GM12875 (cell line): ENCODE measurements around the gene CEACAM21.

Source experiments
- H3K4me3 ChIP-seq: one replicate; pipeline ENCODE4 v1.5.1; 2011; ENCODE audit warnings: low read depth, low read length, control low read depth
- TF ChIP-seq, protein P1 (sequence below): IDR thresholded peaks from 2 replicates; pipeline ENCODE4 v1.5.1; 2011; ENCODE audit warnings: low read depth, mild to moderate bottlenecking, control low read depth, inconsistent platforms, low read length, moderate library complexity, borderline replicate concordance; ENCODE audit not compliant: insufficient read depth

The CEACAM21 gene

DNA sequence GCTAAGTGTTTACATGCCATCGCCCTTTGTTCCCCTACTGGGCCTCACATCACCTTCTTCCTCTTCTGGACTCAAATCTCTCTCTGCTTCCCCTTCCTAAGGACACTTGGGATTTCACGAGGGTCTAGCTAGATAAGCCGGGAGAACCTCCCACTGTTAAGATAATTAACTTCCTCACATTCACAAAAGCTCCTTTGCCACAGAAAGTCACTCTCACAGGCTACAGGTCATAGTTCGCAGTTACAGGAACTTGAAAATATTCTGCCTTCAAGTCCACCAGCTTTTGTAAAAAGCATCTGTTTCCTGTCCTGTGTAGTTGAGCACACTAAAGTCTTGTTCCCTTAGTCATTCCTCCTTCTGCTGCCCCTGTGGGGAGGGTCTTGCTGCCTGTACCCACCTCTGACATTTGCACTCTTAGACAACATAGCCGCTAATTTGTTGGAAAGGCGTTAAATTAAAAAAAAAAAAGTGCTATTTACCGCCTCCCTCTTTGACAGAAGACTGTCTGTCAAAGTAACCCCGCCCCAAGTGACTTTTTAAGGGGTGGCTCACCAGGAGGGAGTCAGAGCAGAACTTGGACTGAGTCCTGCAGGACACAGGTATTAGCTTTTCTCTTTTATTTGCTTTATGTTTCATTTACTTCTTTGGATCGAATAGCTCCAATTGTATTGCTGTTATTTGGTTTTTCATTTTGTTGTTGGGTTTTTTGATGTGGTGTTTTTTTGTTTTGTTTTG, 26.8 kb upstream of the CEACAM21 start:
- H3K4me3 ChIP-seq, result peak overlapping the region; percentile 69
- TF ChIP-seq, protein P1, sequence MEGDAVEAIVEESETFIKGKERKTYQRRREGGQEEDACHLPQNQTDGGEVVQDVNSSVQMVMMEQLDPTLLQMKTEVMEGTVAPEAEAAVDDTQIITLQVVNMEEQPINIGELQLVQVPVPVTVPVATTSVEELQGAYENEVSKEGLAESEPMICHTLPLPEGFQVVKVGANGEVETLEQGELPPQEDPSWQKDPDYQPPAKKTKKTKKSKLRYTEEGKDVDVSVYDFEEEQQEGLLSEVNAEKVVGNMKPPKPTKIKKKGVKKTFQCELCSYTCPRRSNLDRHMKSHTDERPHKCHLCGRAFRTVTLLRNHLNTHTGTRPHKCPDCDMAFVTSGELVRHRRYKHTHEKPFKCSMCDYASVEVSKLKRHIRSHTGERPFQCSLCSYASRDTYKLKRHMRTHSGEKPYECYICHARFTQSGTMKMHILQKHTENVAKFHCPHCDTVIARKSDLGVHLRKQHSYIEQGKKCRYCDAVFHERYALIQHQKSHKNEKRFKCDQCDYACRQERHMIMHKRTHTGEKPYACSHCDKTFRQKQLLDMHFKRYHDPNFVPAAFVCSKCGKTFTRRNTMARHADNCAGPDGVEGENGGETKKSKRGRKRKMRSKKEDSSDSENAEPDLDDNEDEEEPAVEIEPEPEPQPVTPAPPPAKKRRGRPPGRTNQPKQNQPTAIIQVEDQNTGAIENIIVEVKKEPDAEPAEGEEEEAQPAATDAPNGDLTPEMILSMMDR, result no peak

DNA sequence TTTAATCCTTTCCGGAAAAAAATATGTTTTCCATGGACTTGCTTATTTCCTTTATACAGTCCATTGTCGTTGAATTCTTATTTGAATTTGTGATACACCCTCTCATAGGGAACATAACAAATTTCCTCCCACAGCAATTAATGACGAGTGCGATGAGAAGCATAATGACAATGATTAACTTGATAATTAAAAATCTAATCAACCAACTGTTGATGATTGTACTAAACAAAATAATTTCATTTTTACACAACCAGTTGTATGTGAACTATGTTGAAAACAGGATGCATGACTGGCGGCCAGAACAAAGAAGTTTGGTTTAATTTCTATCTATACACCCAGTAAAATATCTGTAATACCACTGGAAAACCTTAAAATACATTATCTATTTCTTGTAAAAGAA, 26.1 kb upstream of the CEACAM21 start:
- peak overlapping the region; percentile 69 for H3K4me3 ChIP-seq
- TF ChIP-seq, protein P1, result no peak

DNA sequence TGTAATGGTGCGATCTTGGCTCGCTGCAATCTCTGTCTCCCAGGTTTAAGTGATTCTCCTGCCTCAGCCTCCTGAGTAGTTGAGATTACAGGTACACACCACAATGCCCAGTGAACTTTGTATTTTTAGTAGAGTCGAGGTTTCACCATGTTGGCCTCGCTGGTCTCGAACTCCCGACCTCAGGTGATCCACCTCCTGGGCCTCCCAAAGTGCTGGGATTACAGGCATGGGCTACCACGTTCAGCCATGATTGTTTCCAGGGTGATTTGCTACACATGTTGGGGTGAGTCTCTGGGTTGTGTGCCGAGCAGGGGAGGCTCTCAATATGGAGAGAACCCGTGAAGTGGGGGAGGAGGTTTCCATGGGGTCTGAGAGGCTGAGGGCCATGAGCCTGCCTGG, 24.8 kb upstream of the CEACAM21 start:
- TF ChIP-seq, protein P1, result no peak
- H3K4me3 ChIP-seq, result peak overlapping the region; percentile 53

DNA sequence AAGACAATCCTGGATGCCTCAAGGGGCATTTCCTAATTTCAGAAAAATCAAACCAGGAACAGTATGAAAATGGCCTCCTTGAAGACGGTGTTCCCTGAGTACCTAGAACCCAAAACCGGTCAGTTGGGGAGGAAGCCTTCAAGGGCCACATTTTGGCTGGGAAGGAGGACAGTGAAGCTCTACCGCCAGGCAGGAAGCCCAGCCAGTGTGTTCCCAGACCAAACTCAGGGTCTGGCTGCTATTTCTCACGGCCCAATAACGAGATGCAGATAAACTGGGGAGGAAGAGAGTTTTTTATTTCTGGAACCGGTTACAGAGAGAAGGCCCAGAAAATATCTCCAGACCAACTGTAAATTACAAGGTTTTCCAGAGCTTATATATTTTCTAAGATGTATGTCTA, 24.3 kb upstream of the CEACAM21 start:
- TF ChIP-seq, protein P1, result no peak
- peak overlapping the region; percentile 53 for H3K4me3 ChIP-seq

DNA sequence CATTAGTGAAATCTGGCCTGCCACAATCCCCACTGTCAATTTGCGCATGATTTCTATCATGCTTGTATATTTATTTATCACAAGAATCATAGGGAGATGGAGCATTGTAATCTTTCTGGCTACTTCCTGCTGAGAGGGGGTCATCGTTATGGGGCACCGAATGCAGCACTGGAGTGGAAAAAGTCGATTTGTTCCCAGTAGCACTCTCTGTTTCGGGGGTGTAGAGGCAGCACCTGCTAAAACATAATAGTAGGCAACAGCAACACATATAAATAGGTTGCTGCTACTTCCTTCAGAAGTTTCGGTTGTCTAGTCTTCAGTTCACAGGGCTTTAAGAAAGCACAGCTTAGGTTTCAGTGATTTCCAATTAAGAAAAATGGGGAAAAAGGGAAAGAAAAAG, 23.4 kb upstream of the CEACAM21 start:
- H3K4me3 ChIP-seq, result peak overlapping the region; percentile 53
- TF ChIP-seq, protein P1, result no peak

DNA sequence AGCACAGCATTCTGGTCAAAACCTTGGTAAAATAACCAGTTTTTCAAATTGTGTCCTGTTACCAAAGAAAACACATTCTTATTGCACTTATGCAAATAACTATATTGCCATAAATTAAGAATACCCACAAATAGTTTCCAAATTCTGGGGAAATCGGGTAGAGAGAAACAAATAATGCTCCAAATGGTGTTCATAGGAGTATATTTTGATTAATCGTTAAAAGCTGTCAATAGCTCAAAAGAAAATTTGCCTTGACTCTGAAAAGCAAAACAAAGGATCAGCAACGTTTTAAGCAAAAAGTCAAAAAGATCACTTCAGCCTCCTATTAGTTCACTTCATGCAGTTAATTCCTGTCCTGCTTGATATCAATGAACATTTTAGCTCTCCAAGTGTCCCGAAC, 22.2 kb upstream of the CEACAM21 start:
- H3K4me3 ChIP-seq, result no peak overlapping the region
- TF ChIP-seq, protein P1, result no peak

DNA sequence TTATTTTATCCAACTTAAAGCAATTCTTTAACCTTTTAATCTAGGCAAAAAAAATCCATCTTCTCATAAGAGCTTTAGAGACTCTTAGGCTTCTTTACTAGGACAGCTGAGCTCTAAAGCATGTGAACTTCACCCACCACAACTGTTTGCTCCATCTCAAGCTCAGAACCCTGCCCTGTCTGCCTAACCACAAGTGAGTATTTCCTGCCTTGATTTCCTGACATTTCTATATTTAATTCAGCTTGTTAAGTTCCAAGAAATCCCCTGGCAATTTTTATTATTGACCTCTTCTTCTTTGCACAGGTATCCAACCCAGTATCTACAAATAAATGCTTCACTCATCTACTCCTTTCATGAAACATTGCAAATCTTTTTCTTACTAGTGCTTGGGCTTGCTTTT, 21.1 kb upstream of the CEACAM21 start:
- H3K4me3 ChIP-seq, result no peak overlapping the region
- TF ChIP-seq, protein P1, result no peak
